Measurements from ENCODE around the gene OVCH2. TPM values are rescaled to one million over a fixed set of nuclear protein-coding genes. Genes with fewer than 3 reads are reported as not detected.
"Not testable (repeated sequence)": the region's sequence is repeated elsewhere in the genome, so short reads cannot be mapped to it uniquely, and the experiment has no call there.

The OVCH2 gene, protein sequence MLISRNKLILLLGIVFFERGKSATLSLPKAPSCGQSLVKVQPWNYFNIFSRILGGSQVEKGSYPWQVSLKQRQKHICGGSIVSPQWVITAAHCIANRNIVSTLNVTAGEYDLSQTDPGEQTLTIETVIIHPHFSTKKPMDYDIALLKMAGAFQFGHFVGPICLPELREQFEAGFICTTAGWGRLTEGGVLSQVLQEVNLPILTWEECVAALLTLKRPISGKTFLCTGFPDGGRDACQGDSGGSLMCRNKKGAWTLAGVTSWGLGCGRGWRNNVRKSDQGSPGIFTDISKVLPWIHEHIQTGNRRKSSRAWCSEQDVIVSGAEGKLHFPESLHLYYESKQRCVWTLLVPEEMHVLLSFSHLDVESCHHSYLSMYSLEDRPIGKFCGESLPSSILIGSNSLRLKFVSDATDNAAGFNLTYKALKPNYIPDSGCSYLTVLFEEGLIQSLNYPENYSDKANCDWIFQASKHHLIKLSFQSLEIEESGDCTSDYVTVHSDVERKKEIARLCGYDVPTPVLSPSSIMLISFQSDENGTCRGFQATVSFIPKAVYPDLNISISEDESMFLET
- total RNA-seq (2014; rRNA removed; shearing (Covaris generic)), result not detected in 2 replicates

- no peak for DNase-seq (ENCODE audit: low read depth)
Observed at GRCh38 chr11:7706377-7706776, at the start of gene OVCH2. OVCH2 (minus strand) TSS chr11:7706477; CDS start chr11:7706394, 83 bp downstream.

DNA sequence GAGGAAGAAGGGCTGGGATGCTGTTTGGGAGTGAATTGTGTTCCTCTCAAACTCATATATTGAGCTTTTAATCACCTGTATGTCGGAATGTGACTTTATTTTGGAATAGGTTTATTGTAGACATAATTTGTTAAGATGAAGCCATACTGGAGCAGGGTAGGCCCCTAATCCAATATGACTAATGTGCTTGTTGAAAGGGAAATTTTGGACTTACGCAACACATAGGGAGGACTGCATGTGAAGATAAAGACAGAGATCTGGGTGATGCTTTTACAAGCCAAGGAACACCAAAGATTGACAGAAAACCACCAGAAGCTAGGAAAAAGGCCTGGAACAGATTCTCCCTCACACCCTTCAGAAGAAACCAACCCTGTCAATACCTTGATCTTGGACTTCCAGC, 43.2 kb upstream of the OVCH2 start:
- peak; percentile 12 for DNase-seq (ENCODE audit: low read depth)

DNA sequence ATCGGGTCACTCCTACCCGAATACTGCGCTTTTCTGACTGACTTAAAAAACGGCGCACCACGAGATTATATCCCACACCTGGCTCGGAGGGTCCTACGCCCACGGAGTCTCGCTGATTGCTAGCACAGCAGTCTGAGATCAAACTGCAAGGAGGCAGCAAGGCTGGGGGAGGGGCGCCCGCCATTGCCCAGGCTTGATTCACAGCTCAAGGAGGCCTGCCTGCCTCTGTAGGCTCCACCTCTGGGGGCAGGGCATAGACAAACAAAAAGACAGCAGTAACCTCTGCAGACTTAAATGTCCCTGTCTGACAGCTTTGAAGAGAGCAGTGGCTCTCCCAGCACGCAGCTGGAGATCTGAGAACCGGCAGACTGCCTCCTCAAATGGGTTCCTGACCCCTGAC, 28.5 kb upstream of the OVCH2 start:
- DNase-seq (ENCODE audit: low read depth), result not testable (repeated sequence)

- DNase-seq (ENCODE audit: low read depth), result no peak
Observed at GRCh38 chr11:7714786-7715185, 8.5 kb upstream of the OVCH2 start.

- DNase-seq (ENCODE audit: low read depth), result no peak
Observed at GRCh38 chr11:7703740-7704139, 2.5 kb downstream of the OVCH2 start.

DNA sequence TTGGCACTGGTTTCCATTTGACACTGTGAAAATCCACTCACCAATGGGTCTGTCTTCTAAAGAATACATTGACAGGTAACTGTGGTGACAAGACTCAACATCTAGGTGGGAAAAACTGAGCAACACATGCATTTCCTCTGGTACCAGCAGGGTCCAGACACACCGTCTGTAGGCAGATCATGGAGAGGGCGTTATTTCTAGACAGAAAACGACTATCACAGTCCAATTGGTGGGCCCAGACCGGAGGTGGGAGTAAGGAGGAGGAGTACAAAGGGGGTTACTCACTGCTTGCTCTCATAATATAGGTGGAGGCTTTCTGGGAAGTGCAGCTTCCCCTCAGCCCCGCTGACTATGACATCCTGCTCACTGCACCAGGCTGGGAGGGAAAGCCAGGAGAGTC, 9.9 kb downstream of the OVCH2 start:
- DNase-seq (ENCODE audit: low read depth), result peak; percentile 19

DNA sequence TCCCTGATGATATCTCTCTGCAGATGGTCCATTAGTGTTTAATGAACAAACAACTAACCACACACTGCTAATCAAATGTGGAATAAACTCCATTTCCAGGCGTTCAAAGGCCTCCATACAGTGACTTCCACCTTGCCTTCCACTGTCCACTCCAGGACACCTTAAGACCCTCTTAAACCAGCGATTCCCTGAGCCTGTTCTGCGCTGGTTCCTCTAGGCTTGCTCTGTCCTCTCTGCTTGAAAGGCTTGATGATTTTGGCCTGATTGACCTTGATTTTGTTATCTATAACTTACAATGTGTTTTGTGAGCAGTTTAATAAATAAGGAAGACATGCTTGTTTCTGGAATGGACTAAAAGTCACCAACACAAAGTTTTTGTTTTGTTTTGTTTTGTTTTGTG, 12.0 kb downstream of the OVCH2 start:
- DNase-seq (ENCODE audit: low read depth), result no peak

- no peak for DNase-seq (ENCODE audit: low read depth)
Observed at GRCh38 chr11:7692426-7692825, 13.9 kb downstream of the OVCH2 start.

DNA sequence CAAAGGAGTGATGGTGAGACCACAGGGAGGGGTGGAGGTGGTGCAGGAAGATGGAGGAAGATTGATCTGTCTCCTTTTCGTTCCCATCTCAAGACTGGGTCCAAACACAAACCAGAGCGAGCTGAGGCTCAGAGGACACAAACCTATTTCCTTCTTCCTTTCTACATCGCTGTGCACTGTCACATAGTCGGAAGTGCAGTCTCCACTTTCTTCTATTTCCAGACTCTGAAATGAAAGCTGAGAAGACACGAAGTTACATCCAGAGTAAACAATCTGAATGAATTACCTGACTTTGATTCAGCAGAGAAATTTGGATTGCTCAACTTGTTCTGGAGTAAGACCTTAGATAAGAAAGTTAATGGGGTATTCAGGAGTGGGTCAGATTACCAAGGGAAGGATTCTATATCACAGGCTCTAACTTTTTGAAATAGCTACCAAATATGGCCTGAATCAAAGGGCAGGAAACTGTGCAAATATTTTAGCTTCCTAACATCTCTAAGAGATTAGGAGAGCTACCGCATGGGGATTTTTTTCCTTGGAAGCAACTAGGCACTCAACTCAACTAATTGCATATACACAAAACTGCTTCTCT, 14.4 kb downstream of the OVCH2 start:
- no peak for DNase-seq (ENCODE audit: low read depth)

GRCh38 chr11:7690648-7691047, 15.6 kb downstream of the OVCH2 start:
- DNase-seq (ENCODE audit: low read depth), result peak; percentile 79

DNA sequence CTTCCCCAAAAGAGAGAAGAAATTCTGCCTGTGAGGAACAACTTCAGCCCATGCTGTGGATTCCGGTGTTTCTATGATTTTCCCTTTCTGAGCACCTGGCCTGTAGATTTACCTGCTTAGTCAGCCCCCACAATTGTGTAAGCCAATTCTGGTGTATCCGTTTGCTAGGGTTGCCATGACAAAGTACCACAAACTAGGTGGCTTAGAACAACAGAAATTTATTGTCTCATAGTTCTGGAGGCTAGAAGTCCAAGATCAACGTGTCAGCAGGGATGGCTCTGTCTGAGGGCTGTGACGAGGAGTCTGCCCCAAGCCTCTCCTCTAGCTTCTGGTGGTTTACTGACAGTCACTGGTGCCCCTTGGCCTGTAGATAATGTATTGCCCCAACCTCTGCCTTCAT, 17.0 kb downstream of the OVCH2 start:
- no peak for DNase-seq (ENCODE audit: low read depth)

DNA sequence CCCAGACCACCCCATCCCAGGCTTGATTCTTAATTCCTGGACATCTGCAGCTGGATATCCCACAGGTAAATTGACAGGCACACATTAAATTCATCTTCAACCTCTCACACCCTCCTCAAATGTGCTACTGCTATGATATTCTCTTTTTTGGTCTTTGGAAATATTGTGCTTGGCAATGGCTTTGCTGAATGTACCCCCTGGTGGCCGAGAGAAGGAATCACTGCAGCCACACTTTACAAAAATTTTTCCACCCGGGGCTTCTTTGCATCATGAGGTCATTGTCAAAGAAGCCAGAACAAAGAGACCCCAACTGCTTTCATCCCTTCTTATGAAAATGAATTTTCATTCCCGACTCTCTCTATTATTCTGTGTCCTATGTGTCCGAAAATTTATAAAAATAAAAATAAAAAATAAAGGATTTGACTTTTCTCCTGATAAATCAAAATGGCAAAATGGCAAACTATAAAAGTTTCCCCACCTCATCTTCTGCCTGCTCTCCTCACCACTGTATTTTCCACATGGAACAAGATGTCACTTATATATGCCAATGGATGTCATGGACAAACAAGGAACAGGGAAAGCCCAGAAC, 17.9 kb downstream of the OVCH2 start:
- peak; percentile 17 for DNase-seq (ENCODE audit: low read depth)

DNA sequence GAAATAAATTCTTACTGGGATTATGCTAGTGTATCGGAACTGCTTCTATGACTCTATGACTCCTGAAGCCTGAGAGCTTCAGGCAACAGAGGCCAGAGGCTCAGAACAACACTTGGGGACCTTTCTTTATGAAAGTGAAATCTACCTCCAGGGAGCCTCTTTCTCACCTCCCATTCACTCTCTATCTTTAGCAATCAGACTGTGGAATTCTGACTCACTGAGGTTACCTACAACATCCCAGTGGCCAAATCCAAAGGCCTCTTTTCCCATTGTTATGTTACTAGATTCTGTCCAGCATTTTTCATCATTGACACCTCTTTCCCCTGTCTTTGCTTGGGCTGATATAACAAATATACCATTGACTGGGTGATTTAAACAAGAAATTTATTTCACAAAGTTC, 18.9 kb downstream of the OVCH2 start:
- no peak for DNase-seq (ENCODE audit: low read depth)

- DNase-seq (ENCODE audit: low read depth), result no peak
Observed at GRCh38 chr11:7686761-7687160, 19.5 kb downstream of the OVCH2 start.

DNA sequence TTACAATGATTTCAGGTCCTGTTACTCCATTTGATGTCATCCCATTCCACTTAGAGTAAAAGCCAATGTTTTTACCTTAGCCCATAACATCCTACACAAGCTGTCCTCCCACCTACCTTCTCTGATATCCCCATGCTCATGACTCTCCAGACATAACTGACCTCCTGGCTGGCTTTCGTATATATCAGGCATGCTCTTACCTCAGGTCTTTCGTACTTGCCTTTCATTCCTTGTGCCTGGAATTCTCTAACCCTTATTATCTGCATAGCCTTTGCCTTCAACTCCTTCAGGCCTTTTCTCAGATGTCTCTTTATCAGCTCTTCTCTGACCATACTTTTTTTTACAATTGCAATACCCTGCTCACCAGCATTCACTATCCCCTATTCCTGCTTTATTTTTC, 22.7 kb downstream of the OVCH2 start:
- DNase-seq (ENCODE audit: low read depth), result no peak

GRCh38 chr11:7677796-7678201, 28.5 kb downstream of the OVCH2 start:
- peak; percentile 52 for DNase-seq (ENCODE audit: low read depth)

DNA sequence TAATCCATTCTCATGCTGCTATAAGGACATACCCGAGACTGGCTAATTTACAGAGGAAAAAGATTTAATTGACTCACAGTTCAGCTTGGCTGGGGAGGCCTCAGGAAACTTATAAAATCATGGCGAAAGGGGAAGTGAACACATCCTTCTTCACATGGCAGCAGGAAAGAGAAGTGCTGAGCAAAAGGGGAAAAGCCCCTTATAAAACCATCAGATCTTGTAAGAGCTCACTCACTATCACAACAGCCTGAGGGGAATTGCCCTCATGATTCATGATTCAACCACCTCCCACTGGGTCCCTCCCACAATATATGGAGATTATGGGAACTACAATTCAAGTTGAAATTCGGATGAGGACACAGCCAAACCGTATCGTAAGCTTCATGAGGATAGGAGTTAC, 29.2 kb downstream of the OVCH2 start:
- peak; percentile 91 for DNase-seq (ENCODE audit: low read depth)

DNA sequence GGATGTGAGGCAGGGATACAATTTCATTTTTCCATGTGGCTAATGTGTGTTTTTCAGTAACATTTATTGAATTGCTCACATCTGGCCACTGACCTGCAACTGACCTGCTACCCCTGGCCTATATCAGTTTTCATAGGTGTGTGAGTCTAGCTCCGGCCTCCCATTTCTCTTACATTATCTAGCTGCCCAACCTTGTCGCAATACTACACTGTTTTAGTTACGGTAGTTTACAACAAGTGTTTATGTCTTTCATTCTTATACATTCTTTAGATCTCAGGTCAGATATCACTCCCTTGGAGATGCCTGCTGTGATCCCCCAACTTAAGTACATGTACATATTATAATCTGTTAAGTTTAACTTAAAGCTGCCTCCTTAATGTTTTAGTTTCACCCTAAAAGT, 30.6 kb downstream of the OVCH2 start:
- no peak for DNase-seq (ENCODE audit: low read depth)

GRCh38 chr11:7673724-7674434, 32.4 kb downstream of the OVCH2 start:
- no peak for DNase-seq (ENCODE audit: low read depth)

DNA sequence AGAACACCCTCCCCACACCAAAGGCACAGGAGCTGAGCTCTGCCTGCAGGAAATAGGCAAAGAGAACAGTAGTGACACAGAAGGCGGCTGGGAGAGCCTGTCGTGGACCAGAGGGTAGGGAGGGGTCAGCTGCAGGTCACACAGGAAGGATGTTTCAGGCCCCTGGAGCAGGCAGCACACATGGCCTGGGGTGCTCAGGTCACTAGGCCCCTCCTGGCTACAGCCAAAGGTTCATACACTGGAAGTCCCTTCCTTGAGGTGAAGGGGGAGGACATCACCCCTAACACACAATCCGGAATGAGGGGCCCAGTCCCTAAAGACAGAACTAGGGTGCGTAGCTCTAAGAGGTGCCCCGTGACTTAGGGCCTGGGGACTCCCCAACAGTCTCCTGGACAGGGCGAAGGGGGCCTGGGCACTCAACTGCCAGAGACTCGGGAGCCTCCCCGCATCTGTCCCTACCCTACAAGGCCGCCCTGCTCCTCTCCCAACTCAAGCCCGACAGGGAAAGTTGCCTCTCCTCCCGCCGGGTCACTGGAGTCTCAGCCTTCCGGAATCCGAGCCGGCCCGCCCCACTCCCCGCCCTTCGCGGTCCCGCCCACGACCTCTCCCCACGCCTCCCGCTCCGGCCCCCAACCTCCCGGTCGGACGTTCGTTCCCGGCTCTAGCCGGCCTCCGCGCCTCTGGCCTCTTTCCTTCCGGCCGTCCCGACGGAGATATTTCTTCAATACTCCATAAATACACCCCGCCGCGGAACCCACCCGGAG, 33.1 kb downstream of the OVCH2 start, which contains the start of gene CYB5R2:
TSS of gene CYB5R2 (minus strand) at position 541 of the 764 bp plus-strand sequence. CDS start 675 bp downstream, outside the sequence.
- DNase-seq (ENCODE audit: low read depth), result peak; percentile 47
